Limb (tissue), 2 donors: ENCODE data around the gene SGK1.

ENCODE experiments used
- DNase-seq, 2 donors: peaks; one replicate each; pipeline ENCODE4 v3.0.0-alpha.2; 2016; ENCODE audit errors: extremely low spot score in 2 of 2

The SGK1 gene

GRCh38 chr6:134172020-134172705 lies 145.7 kb downstream of the SGK1 start:
- no peak for DNase-seq

GRCh38 chr6:134171517-134171916 lies 146.4 kb downstream of the SGK1 start:
- no peak for DNase-seq

- no peak for DNase-seq
Measured at GRCh38 chr6:134170844-134171243, 147.1 kb downstream of the SGK1 start.

GRCh38 chr6:134169871-134170486 lies 147.9 kb downstream of the SGK1 start:
- no peak for DNase-seq

GRCh38 chr6:134168590-134169208 lies 149.2 kb downstream of the SGK1 start:
- DNase-seq = no peak

GRCh38 chr6:134166511-134167261 lies 151.2 kb downstream of the SGK1 start:
- no peak for DNase-seq

- DNase-seq = no peak
Measured at GRCh38 chr6:134165561-134166201, 152.2 kb downstream of the SGK1 start.

- no peak for DNase-seq
Measured at GRCh38 chr6:134164300-134164699, 153.6 kb downstream of the SGK1 start.

- DNase-seq = no peak
Measured at GRCh38 chr6:134162932-134163331, 155.0 kb downstream of the SGK1 start.

- DNase-seq = no peak
Measured at GRCh38 chr6:134161041-134161440, 156.9 kb downstream of the SGK1 start.

- DNase-seq = no peak
Measured at GRCh38 chr6:134152767-134153485, 165.0 kb downstream of the SGK1 start.

- DNase-seq = no peak
Measured at GRCh38 chr6:134148566-134148965, 169.3 kb downstream of the SGK1 start.

- DNase-seq = no peak
Measured at GRCh38 chr6:134147034-134147533, 170.8 kb downstream of the SGK1 start.

- DNase-seq = no peak
Measured at GRCh38 chr6:134146268-134147033, 171.5 kb downstream of the SGK1 start.

GRCh38 chr6:134145786-134146185 lies 172.1 kb downstream of the SGK1 start:
- DNase-seq = no peak

- DNase-seq = no peak
Measured at GRCh38 chr6:134138226-134138975, 179.5 kb downstream of the SGK1 start.

GRCh38 chr6:134134654-134135053 lies 183.3 kb downstream of the SGK1 start:
- DNase-seq = no peak

GRCh38 chr6:134132494-134133141 lies 185.3 kb downstream of the SGK1 start:
- DNase-seq = no peak
